ENCODE results near the gene GCN1.

GRCh38 chr12:120115066-120115465 is 79.4 kb downstream of the GCN1 start:
- TF ChIP-seq CTCF (IDR thresholded peaks at IDR 0.05) (no peak), POLR2A (IDR thresholded peaks at IDR 0.05) (no peak), POLR2AphosphoS5 (IDR thresholded peaks at IDR 0.05) (no peak)

Measured in prostate gland (tissue), 2 donors.